ENCODE results near the gene RORC.

RORC gene

GRCh38 chr1:151847867-151848596 lies 16.4 kb upstream of the RORC start:
- no peak for DNase-seq

GRCh38 chr1:151846686-151847237 lies 15.2 kb upstream of the RORC start:
- no peak for DNase-seq

DNA sequence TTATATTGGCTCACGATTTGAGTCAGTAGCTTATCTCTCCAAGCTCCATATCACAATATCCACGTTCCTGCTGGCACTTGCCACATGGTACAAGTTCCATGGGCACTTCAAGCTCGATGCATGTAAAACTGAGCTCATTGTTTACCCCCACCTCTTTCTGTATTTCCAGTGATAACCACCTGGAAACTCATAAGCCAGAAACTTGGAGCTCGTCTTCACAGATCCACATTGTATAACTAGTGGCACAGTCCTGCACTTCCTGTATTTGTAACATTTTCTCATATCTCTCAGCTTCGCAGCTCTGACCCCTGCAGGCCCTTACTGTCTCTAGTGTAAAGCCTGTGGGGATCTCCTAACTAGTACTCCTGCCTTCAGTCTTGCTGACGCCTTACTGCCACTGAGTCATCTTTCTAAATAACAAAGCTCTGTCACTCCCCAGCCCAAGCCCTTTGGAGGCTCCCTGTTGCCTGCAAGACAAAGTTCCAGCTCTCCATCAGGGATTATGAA lies 14.5 kb upstream of the RORC start:
- DNase-seq, result peak; percentile 30 to 39

DNA sequence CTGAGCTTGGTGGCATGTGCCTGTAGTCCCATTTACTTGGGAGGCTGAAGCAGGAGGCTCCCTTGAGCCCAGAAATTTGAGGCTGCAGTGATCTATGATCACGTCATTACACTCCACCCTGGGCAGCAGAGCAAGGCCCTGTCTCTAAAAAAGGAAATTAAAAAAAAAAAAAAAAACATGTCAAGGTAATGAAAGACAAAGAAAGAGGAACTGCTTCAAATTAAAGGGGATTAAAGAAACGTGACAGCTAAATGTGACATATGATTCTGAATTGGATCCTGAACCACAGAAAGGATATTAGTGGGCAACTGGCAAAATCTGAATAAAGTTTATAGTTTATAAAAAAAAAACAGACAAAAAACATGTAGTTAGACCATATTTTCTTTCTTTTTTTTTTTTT lies 11.8 kb upstream of the RORC start:
- DNase-seq, result no peak

DNA sequence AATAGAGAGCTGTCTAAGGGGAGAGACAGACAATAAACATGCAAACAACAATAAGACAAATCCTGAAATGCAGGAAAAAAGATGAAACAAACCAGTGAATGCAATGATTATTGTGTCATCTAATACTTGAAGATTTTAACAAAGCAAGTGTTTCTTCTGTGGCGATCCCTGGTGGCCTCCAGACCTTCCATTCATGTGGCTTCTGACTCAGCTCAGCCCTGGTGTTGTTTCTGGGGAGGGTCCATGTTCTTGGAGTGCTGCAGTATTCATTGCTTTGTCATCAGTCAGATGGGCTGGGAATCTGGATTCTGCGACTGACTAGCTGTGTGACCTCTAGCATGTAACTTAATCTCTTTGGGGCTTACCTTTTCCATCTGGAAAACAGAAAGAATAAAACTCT lies 9.5 kb upstream of the RORC start:
- DNase-seq, result no peak

DNA sequence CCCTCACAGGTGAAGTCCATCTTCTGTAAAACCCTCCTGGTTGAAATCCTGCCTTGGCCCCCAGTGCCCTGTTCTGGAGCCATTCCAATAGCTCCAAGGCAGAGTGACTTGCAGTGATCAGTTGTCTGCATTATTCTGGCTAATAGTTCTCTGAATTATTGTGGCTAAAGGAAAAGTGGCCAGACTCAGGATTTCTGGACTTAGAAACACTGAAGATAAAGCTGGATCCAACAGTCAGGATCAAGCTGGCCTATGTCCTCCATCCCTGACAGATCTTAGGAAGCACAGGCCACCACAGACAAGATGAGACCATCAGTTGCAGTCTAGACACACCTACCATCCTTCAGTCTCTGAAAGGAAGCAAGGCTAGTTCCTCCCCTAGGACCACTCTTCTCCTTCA lies 8.8 kb upstream of the RORC start:
- DNase-seq, result no peak

DNA sequence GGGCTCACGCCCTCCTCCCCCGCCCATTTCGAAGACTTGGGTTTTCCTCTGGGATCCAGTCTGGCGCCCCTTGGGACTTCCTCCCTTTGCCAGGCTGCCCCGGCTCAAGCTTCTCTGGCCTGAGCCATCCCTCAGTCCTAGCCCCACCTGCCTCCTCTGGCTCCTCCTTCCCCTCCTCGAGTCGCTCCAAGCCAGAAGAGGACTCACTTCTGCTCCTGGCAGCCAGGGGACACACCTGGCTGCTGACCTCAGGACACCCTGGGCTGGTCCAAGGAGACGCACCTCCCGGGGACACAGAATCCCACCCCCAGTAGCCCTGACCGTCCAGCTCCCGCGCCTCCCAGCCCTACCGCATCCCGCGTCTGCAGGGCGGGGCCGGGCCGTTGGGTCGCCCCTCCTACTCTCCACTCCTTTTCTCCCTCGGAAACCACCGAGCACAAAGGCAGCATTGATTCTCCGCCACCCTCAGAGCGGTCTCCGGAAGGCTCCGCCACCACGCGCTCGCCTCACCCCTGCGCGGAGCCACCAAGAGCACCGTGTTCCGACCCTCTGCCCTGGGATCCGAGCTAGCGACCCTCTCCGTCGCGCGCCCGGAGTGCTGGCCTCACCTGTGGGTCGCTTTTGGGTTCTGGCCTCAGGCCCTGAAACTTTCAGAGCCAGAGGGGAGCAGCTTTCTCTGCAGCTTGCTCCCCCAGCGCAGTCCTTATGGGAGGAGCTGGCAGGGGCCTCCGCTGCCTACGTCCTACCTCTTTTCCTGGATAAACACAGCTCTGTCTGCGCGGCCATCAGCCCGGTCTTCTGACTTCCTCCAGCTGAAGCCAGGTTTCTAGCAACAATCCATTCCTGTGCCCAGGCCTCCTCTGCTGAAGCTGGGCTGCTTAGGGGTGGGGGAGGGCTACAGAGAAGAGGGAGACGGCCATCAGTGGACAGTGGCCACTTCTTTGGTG lies 8.1 kb upstream of the RORC start, which contains the start of gene C2CD4D:
C2CD4D (minus strand) TSS at position 364 of the 947 bp plus-strand sequence. CDS start 831 bp downstream, outside the sequence.
- no peak for DNase-seq

DNA sequence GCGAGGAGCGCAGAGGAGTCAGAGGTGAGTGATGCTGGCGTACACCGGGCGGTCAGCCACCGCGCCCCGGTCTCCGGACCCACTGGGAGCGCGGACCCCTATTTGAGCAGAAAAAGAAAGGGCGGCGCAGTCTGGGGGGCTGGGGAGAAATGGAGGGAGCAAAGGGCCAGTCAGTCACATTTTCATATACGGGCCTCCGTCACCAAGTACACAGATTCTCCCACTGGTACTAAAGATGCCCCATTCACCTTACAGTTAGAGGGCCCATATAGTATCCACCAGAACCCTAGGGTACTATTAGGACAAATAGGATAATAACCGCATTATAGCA lies 7.4 kb upstream of the RORC start:
- DNase-seq, result no peak

DNA sequence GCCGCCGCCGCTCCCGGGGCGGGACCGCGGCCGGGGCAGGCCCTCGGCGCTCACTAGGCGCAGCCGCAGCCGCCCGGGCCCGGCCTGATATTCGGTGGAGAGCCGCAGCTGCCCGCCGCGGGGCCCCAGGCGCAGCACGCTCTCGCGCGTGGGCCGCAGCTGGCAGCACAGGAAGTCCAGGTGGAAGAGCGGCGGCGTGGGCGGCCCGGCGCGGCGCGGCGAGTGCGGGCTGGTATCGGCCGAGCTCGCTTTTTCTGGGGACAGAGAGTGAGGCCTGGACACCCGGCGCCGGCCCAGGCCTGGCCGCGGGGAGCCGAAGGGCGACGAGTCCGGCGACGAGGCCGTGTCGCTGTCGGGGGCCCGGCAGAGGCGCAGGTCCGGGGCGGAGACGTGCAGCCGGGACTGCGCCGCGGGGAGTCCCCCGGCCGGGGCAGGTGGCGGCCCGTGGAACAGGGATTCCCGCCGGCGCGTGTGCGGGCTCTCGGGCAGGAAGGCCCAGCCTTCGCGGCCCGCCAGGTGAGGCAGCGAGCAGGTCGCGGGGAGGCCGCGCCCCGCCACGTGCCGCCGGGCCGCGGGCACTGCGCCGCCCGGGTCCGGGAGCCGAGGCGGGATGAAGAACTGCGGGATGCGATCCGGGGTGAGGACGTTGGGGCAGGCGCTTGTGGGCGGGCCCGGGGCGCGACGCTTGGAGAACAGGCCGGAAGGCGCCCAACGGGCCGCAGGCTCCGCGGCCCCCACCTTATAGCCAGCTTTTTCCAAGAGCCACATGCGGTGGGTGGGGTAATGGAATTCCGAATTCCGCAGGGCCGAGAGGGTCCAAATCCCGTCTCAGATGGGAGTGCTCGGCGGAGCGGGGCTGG lies 6.8 kb upstream of the RORC start:
- no peak for DNase-seq

- DNase-seq, result no peak
Observed at GRCh38 chr1:151837884-151838221, 6.3 kb upstream of the RORC start.

GRCh38 chr1:151837197-151837596 lies 5.6 kb upstream of the RORC start:
- DNase-seq, result no peak

GRCh38 chr1:151835596-151835995 lies 4.0 kb upstream of the RORC start:
- no peak for DNase-seq

- DNase-seq, result no peak
Observed at GRCh38 chr1:151834239-151834638, 2.6 kb upstream of the RORC start.

DNA sequence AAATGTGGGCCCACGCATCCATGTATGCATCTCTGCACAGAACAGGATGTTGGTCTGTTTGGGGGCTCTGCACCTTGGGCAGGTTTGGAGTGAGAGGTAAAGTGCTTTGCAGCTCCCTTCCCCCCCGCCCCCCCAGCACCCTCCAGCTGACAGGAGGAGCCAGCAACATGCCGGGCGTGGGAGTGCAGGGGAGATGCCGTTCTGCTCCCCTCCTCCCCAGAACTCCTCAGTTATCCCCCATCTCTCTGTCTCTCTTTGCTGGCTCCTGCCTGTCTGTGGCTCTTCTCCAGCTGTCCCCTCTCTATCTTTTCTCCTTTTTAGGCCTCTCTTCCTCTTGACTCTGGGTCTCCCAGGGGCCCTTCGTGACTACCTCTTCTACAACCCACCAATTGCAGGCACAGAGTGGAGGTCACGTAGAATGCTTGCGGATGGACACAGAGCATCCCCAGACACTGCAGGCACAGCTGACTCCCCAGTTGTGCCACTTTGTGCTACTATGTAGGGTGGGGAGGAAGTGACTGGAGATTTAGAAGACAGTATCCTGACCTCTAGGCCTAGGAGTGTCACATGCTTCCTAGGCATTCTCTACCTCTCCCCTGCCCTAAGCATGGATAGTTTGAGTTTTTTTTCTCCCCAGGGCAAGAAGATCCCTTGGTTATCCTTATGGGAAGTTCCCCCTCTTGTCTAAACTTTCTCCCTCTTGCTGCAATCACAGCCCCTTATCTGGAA lies 1.7 kb upstream of the RORC start:
- DNase-seq, result no peak

GRCh38 chr1:151832318-151832980 lies 847 bp upstream of the RORC start:
- DNase-seq, result no peak

DNA sequence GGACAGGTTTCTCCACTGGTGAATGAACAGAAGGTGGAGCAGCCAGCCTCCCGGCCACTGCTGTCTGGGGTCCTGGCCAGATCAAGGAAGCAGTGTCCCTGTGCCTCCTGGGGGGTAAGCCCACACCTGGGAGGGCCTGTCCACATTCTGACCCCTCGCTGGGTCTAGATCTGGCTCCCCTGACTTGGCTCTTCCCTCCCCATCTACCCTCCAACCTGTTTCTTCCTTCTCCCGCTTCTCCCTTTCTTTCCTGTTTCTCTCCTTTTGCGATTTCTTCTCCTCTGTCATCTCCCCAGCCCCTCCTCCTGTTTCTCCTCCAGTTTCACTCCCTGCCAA lies 378 bp downstream of the RORC start:
- DNase-seq, result no peak

DNA sequence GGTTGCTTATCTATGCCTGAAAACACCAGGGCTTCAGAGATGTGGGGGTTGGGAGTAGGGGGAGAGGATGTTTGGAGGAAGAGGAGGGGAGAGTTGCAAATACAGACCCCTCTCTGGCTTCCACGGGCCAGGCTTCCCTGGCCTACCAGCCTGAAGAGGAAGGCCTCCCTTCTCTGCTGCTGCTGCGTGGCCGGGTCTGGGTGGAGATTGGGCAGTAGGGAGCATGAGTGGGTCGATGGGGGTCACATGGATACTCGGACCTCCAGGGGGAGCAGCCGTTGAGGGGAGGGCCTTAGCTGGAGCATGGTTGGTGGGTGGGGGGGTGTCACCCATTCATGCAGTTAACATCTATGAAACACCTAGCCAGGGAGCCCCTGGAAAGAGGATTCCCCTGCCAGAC lies 1.5 kb downstream of the RORC start:
- DNase-seq, result no peak

- peak; percentile 63 to 67 for DNase-seq
Observed at GRCh38 chr1:151829352-151830046, 2.1 kb downstream of the RORC start.

GRCh38 chr1:151828921-151829320 lies 2.7 kb downstream of the RORC start:
- DNase-seq, result peak; percentile 95 to 97

GRCh38 chr1:151827853-151828252 lies 3.7 kb downstream of the RORC start:
- DNase-seq, result no peak

All from Kasumi-1 (cell line).